HG03066 (cell line): ENCODE results near the gene SLC18A2.
"Not testable (repeated sequence)": the region's sequence is repeated elsewhere in the genome, so short reads cannot be mapped to it uniquely, and the experiment has no call there.

Experiments used
- ATAC-seq: cut with Tn5 transposase; IDR thresholded peaks from one replicate; pipeline ENCODE4 v1.9.1; 2021; ENCODE audit warnings: low read depth; ENCODE audit not compliant: unreplicated experiment

The SLC18A2 gene

GRCh38 chr10:117230107-117230506 lies 10.8 kb upstream of the SLC18A2 start:
- not testable (repeated sequence) for ATAC-seq

DNA sequence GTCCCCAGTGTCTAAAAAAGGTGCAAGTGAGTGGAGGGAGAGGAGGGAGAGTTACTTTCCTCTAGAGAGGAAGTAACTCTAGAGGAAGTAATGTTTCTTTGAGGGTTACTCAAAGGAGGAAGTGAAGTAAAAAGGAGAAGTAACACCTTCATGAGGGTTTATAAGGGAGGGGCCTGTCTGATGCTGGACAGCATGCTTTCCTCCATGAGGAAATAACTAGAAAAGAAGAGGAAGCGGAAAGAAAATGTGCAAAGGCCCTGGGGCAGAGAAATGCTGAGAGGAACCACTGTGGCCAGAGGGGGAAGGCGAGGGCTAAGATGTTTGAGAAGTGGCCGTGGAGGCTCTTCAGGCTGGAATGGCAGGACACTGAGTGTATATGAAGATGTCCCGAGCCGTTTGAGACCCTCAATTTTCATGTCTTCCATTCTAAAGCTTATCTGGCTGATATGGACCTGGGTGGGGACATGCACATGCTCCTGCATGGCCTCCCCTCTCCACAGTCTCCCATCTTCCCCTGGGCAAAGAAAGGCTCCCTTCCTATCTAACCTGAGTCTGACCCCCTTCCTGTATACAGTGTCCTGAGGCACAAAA lies 3.4 kb upstream of the SLC18A2 start:
- ATAC-seq: no peak

- no peak for ATAC-seq
Measured at GRCh38 chr10:117239051-117239450, 1.9 kb upstream of the SLC18A2 start.

- no peak for ATAC-seq
Measured at GRCh38 chr10:117239721-117240620, 943 bp upstream of the SLC18A2 start.

GRCh38 chr10:117241541-117242462 lies 888 bp downstream of the SLC18A2 start:
- ATAC-seq: no peak

DNA sequence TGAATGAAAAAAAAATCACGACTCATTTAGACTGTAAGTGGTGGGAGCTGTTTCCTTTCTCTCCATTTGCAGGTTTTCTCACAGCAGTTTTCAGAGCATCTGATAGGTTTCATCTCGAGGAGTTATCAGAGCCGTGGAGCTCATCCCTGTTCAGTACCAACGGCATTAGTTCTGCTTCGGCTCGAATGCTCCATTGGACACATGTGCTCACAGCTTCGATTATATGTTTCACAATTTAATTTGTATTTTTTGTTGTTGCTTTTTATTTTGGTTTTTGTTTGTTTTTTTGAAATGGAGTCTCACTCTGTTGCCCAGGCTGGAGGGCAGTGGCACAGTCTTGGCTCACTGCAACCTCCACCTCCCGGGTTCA lies 1.5 kb downstream of the SLC18A2 start:
- ATAC-seq: no peak

- no peak for ATAC-seq
Measured at GRCh38 chr10:117246997-117247671, 6.2 kb downstream of the SLC18A2 start.

DNA sequence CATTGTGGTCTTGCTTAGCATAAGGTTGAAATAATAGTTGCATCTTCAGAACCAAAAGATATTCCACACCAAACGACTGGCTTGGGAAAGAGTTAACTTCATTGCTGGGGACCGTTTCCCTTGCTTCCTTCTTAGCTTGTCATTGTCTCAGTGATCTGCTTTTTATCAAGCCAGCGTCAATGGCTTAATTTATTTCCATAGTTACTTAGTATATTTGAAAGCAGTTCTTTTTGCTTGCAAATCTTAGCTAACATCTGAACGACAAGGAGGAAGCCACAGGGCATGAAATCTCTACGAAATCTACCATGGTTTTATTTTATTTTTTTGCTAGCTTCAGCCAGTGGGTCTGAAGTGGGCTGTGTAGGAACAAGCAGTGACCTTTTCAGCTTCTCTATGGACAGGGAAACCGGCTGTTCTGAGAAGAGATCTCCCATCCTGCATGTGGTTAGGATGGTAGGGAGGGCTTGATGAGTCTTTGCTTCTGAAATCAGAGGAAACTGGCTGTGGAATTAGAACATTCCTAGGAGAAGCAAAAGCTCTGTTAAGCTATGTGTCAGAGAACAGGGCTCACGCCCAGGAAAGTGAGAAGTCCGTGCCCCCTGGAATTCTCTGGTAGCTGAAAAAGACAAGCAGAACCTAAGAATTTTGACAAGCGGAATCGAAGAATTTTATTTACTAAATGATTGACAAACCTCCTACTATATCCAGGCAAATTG lies 8.0 kb downstream of the SLC18A2 start:
- no peak for ATAC-seq

DNA sequence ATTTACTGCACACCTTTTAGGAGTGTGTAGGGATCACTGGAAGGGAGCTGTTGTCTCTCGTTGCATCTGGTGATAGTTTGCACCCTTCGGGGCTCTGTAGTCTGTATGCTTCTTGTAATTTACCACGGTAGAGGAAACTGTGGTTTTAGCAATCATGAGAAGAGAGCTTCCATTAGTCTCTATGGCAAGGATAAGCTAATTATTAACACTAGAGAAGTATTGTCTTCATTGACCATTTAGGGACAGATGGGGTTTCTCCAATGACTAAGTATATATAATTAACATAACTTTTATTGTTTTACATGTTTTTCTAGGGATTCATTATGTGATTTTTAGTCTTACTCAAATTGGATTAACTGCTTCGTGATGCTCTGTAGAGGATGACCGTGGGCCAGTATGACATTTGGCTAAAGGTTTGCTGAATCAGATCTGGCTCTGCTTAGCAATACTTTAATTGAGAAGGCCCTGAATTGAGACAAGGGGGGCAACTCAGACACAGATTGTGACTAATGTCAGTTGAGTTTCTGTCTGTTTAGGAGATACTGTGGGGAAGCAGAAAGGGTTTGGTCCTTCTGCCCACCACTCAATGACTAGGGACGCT lies 8.7 kb downstream of the SLC18A2 start:
- ATAC-seq: no peak

- ATAC-seq: no peak
Measured at GRCh38 chr10:117250411-117250810, 9.5 kb downstream of the SLC18A2 start.

DNA sequence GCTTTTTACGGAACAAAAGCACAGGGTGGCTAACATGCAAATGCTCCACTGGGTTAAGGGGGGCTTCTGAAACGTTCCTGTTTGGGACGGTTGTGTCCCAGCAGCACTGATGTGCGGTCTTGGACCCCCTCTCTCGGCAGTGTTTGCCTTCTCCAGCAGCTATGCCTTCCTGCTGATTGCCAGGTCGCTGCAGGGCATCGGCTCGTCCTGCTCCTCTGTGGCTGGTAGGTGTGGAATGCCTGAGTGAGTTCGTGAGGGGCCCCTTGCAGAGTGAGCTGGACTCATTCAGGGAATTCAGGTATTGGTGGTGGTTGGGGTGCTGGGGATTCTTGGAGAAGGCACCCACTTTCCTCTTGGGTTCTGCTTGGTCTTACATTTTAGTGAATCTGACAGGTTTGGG lies 13.0 kb downstream of the SLC18A2 start:
- ATAC-seq: no peak

DNA sequence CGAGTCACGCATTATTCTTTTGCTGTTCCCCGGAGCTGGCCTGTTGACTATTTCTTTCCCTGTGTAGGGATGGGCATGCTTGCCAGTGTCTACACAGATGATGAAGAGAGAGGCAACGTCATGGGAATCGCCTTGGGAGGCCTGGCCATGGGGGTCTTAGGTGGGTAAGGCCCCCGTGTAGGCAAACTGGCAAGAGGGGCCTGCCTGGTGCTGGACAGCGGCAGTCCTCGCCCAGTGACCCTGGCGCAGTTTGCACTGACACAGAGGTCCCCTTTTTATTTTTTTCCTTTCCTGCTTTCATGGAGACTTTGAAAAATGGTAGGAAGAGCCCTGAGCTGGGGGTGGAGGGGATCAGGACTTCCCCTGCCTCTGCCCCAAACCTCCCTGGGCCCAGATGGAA lies 13.4 kb downstream of the SLC18A2 start:
- no peak for ATAC-seq

GRCh38 chr10:117254774-117255735 lies 14.1 kb downstream of the SLC18A2 start:
- ATAC-seq: no peak

- ATAC-seq: no peak
Measured at GRCh38 chr10:117255835-117256460, 15.0 kb downstream of the SLC18A2 start.

DNA sequence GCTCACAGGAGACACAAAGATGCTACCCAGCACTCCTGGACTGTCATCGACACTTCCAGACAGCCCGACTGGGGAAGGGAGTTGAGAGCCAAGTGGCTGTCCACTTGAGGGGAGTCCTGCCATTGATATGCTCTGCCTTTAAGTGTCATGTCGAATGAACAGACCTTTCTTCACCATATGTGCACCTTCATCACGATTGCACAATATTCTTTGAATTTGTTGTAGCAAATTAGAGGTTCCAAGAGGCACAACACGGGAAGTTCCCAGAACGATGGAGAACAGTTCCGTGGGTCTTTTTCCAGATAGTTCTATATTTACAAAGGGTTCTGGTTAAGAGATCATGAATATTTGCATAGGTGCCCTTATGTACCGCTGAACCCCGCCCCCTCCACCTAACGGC lies 16.0 kb downstream of the SLC18A2 start:
- ATAC-seq: no peak

- ATAC-seq: no peak
Measured at GRCh38 chr10:117257721-117258120, 16.8 kb downstream of the SLC18A2 start.

DNA sequence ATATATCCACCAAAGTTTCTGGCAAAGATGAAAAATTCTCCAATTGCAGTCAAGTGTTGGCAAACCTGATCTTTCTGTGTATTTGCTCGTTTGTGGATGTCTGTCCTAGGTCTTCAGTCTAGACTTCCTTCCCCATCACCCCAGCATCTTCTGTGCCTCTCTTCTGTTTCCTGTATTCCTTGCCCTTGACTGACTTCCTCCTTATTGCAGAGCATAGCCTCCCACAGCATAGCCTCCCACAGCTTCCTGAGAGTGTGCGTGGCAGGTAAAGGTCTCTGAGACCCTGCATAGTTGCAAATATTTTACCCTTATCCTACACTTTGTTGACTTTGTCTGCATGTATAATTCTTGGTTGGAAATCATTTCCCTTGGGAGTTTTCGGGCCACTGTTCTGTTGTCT lies 18.4 kb downstream of the SLC18A2 start:
- ATAC-seq: no peak

DNA sequence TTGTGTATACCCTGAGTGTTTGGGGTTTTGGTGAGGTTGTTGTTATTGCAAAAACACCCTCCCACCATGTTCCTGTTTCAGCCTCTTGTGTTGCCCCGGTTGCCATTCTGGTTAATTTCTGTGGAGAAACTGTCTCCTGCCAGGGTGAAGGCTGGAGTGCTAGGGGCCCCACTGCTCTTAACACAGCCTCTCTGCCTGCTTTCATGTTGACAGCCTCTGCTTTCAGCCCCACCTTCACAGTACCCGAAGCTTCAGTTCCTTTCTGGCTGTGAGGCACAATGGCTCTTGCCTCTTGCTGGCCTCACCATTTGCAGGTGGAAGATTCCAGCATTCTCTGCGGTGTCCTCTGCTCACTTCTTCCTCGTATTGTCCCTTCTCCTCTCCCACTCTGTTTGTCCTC lies 19.2 kb downstream of the SLC18A2 start:
- no peak for ATAC-seq
